GM23338 (cell line): ENCODE data around the gene ST8SIA1. TPM values are rescaled to one million over a fixed set of nuclear protein-coding genes. Genes with fewer than 3 reads are reported as not detected.

Experiments
- ATAC-seq: fragments of 200-7000 bp; cut with Tn5 transposase; 3 replicates; pipeline ENCODE4 v1.9.1; 2020
- DNase-seq: peaks from one replicate; pipeline ENCODE4 v3.0.0-alpha.2; 2015; ENCODE audit warnings: low spot score
- H2AFZ ChIP-seq: fragments of 200-600 bp; sonication (generic); 2 replicates; pipeline ENCODE4 v1.8.0; 2016; ENCODE audit warnings: antibody characterized with exemption, mild to moderate bottlenecking, moderate library complexity
- H3F3A ChIP-seq: fragments of 200-600 bp; sonication (generic); replicated peaks from 2 replicates; pipeline ENCODE4 v1.8.0; 2017; ENCODE audit warnings: antibody characterized with exemption, mixed run types, low read depth
- H3K27ac ChIP-seq: fragments of 200-600 bp; sonication (generic); 2 replicates; pipeline ENCODE4 v1.6.1; 2016; ENCODE audit warnings: low read depth
- H3K27me3 ChIP-seq: fragments of 200-600 bp; sonication (generic); 2 replicates; pipeline ENCODE4 v1.8.0; 2016; ENCODE audit warnings: mild to moderate bottlenecking, mixed run types, moderate library complexity; ENCODE audit not compliant: insufficient read depth
- H3K36me3 ChIP-seq: fragments of 200-600 bp; sonication (generic); 2 replicates; pipeline ENCODE4 v1.8.0; 2016; ENCODE audit warnings: mild to moderate bottlenecking; ENCODE audit not compliant: insufficient read depth
- H3K4me1 ChIP-seq: fragments of 200-600 bp; sonication (generic); 2 replicates; pipeline ENCODE4 v1.8.0; 2016; ENCODE audit warnings: mild to moderate bottlenecking, moderate library complexity; ENCODE audit not compliant: insufficient read depth
- H3K4me2 ChIP-seq: fragments of 200-600 bp; sonication (generic); 2 replicates; pipeline ENCODE4 v1.7.1; 2017; ENCODE audit warnings: mixed run types
- H3K4me3 ChIP-seq: fragments of 200-600 bp; sonication (generic); 2 replicates; pipeline ENCODE4 v1.6.1; 2016; ENCODE audit warnings: mixed run types
- H3K79me2 ChIP-seq: fragments of 200-600 bp; sonication (generic); replicated peaks from 2 replicates; pipeline ENCODE4 v1.8.0; 2017; ENCODE audit warnings: mild to moderate bottlenecking; ENCODE audit not compliant: insufficient read depth
- H3K9me2 ChIP-seq: fragments of 200-600 bp; sonication (generic); 2 replicates; pipeline ENCODE4 v1.8.0; 2017; ENCODE audit not compliant: insufficient read depth
- H4K20me1 ChIP-seq: fragments of 200-600 bp; sonication (generic); replicated peaks from 2 replicates; pipeline ENCODE4 v1.8.0; 2017; ENCODE audit warnings: mild to moderate bottlenecking; ENCODE audit not compliant: insufficient read depth
- H3K27ac Mint-ChIP-seq: 2 replicates; pipeline ENCODE4 v1.8.0; 2020; ENCODE audit warnings: inconsistent platforms, mild to moderate bottlenecking, moderate library complexity, mixed read lengths
- H3K27me3 Mint-ChIP-seq: 3 replicates; pipeline ENCODE4 v1.8.0; 2022; ENCODE audit warnings: low read depth, mild to moderate bottlenecking, moderate library complexity, mixed read lengths, inconsistent platforms; ENCODE audit not compliant: insufficient read depth, poor library complexity
- H3K36me3 Mint-ChIP-seq: 3 replicates; pipeline ENCODE4 v1.8.0; 2021; ENCODE audit warnings: low read depth, mild to moderate bottlenecking, inconsistent platforms, moderate library complexity, mixed read lengths
- H3K4me1 Mint-ChIP-seq: 3 replicates; pipeline ENCODE4 v1.8.0; 2020; ENCODE audit warnings: mild to moderate bottlenecking, inconsistent platforms, mixed read lengths
- H3K4me3 Mint-ChIP-seq: 3 replicates; pipeline ENCODE4 v1.8.0; 2021; ENCODE audit warnings: moderate library complexity, mild to moderate bottlenecking, inconsistent platforms, mixed read lengths
- H3K9me3 Mint-ChIP-seq: 3 replicates; pipeline ENCODE4 v1.8.0; 2020; ENCODE audit warnings: moderate library complexity, mild to moderate bottlenecking, inconsistent platforms, mixed read lengths
- CREB1 ChIP-seq: fragments of 250-450 bp; sonication (Bioruptor Pico); IDR thresholded peaks from 2 replicates; pipeline ENCODE4 v1.5.0; 2020; ENCODE audit warnings: low read depth, mild to moderate bottlenecking, moderate library complexity
- ETS1 ChIP-seq: IDR thresholded peaks from 2 replicates; pipeline ENCODE4 v1.6.1; 2016; ENCODE audit warnings: antibody characterized with exemption
- EZH2phosphoT487 ChIP-seq: fragments of 200-600 bp; sonication (generic); IDR thresholded peaks from one replicate; pipeline ENCODE4 v1.8.1; 2018; ENCODE audit warnings: antibody characterized with exemption; ENCODE audit not compliant: unreplicated experiment
- JUNB ChIP-seq: IDR thresholded peaks from one replicate; pipeline ENCODE4 v1.6.1; 2016; ENCODE audit warnings: antibody characterized with exemption; ENCODE audit not compliant: unreplicated experiment
- NANOG ChIP-seq: IDR thresholded peaks from 2 replicates; pipeline ENCODE4 v1.6.1; 2016; ENCODE audit warnings: antibody characterized with exemption, borderline replicate concordance
- POLR2AphosphoS5 ChIP-seq: IDR thresholded peaks from 2 replicates; pipeline ENCODE4 v1.6.1; 2016; ENCODE audit warnings: antibody characterized with exemption, low read depth
- STAT1 ChIP-seq: IDR thresholded peaks from one replicate; pipeline ENCODE4 v1.6.1; 2016; ENCODE audit warnings: antibody characterized with exemption; ENCODE audit not compliant: unreplicated experiment
- ZNF114 ChIP-seq: fragments of 250-450 bp; sonication (Bioruptor Pico); IDR thresholded peaks from 2 replicates; pipeline ENCODE4 v1.5.0; 2020; ENCODE audit warnings: mild to moderate bottlenecking, moderate library complexity
- ZNF331 ChIP-seq: fragments of 250-450 bp; sonication (Bioruptor Pico); IDR thresholded peaks from 2 replicates; pipeline ENCODE4 v1.5.0; 2020; ENCODE audit warnings: low read depth, mild to moderate bottlenecking, moderate library complexity
- ZNF462 ChIP-seq: fragments of 250-450 bp; sonication (Bioruptor Pico); IDR thresholded peaks from 2 replicates; pipeline ENCODE4 v1.5.0; 2020; ENCODE audit warnings: mild to moderate bottlenecking, moderate library complexity
- polyA plus RNA-seq: library from polyadenylated mRNA; unstranded; fragments of >200 nt; fragmentation: Nextera tagmentation; extraction: Ambion mirVana; gene quantifications from 2 replicates; pipeline ENCODE4 v1.2.1, GENCODE V29; 2016
- total RNA-seq: library from RNA; depleted of rRNA; stranded (reverse); fragments of >200 nt; shearing (Covaris generic); gene quantifications from 2 replicates; pipeline ENCODE4 v1.2.3, GENCODE V29; 2014
- TF ChIP-seq, protein P1 (sequence below): IDR thresholded peaks from one replicate; pipeline ENCODE4 v1.6.1; 2018; ENCODE audit warnings: antibody characterized with exemption; ENCODE audit not compliant: unreplicated experiment
- TF ChIP-seq, protein P2 (sequence below), 2 experiments: fragments of 200-600 bp in 1 of 2; sonication (generic) in 1 of 2; conservative IDR thresholded peaks; 2 replicates each; pipeline versions ENCODE4 v1.5.1 to v1.6.1; 2016 to 2017; ENCODE audit warnings: antibody characterized with exemption in 2 of 2, low read depth in 2 of 2, mild to moderate bottlenecking in 2 of 2, moderate library complexity in 1 of 2

The ST8SIA1 gene
- total and polyA plus RNA-seq, 2 experiments from 2014 or later = 2.5 to 5.1 TPM

- TF ChIP-seq ZNF462 (CRISPR knock-in tag) (no peak), POLR2AphosphoS5 (no peak), ZNF331 (CRISPR knock-in tag) (no peak), NANOG (no peak), ZNF114 (CRISPR knock-in tag) (no peak)
- TF ChIP-seq, protein P1, sequence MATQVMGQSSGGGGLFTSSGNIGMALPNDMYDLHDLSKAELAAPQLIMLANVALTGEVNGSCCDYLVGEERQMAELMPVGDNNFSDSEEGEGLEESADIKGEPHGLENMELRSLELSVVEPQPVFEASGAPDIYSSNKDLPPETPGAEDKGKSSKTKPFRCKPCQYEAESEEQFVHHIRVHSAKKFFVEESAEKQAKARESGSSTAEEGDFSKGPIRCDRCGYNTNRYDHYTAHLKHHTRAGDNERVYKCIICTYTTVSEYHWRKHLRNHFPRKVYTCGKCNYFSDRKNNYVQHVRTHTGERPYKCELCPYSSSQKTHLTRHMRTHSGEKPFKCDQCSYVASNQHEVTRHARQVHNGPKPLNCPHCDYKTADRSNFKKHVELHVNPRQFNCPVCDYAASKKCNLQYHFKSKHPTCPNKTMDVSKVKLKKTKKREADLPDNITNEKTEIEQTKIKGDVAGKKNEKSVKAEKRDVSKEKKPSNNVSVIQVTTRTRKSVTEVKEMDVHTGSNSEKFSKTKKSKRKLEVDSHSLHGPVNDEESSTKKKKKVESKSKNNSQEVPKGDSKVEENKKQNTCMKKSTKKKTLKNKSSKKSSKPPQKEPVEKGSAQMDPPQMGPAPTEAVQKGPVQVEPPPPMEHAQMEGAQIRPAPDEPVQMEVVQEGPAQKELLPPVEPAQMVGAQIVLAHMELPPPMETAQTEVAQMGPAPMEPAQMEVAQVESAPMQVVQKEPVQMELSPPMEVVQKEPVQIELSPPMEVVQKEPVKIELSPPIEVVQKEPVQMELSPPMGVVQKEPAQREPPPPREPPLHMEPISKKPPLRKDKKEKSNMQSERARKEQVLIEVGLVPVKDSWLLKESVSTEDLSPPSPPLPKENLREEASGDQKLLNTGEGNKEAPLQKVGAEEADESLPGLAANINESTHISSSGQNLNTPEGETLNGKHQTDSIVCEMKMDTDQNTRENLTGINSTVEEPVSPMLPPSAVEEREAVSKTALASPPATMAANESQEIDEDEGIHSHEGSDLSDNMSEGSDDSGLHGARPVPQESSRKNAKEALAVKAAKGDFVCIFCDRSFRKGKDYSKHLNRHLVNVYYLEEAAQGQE = no peak
Measured at GRCh38 chr12:22310709-22311108, 23.8 kb downstream of the ST8SIA1 start (continued).

- no peak for ATAC-seq
- Histone ChIP-seq H4K20me1 (no peaks in the 10 kb centered on the region), H3K4me3 (no peak overlapping the region), H3K27me3 (no peaks in the 10 kb centered on the region), H3K4me2 (no peak overlapping the region), H3K9me2 (peaks cover 8% of the 10 kb centered on the region), H3K36me3 (no peaks in the 10 kb centered on the region), H2AFZ (no peak overlapping the region), H3K27ac (no peak overlapping the region), H3K4me1 (no peaks in the 10 kb centered on the region), H3K79me2 (no peaks in the 10 kb centered on the region), H3F3A (no peaks in the 10 kb centered on the region)
- H3K9me3 Mint-ChIP-seq = no peaks in the 10 kb centered on the region; the same call in 2 of the 3 replicates
- no peak overlapping the region for H3K27ac Mint-ChIP-seq
- no peak for DNase-seq
- peaks cover 3% of the 10 kb centered on the region; the same call in 1 of the 3 replicates for H3K36me3 Mint-ChIP-seq
- H3K4me3 Mint-ChIP-seq = no peak overlapping the region
- peaks cover under 1% of the 10 kb centered on the region; the same call in 1 of the 3 replicates for H3K4me1 Mint-ChIP-seq
- no peaks in the 10 kb centered on the region for H3K27me3 Mint-ChIP-seq
- TF ChIP-seq EZH2phosphoT487 (no peak), NANOG (no peak), CREB1 (CRISPR knock-in tag) (no peak), STAT1 (no peak), ETS1 (no peak), JUNB (no peak)
- TF ChIP-seq, protein P2, sequence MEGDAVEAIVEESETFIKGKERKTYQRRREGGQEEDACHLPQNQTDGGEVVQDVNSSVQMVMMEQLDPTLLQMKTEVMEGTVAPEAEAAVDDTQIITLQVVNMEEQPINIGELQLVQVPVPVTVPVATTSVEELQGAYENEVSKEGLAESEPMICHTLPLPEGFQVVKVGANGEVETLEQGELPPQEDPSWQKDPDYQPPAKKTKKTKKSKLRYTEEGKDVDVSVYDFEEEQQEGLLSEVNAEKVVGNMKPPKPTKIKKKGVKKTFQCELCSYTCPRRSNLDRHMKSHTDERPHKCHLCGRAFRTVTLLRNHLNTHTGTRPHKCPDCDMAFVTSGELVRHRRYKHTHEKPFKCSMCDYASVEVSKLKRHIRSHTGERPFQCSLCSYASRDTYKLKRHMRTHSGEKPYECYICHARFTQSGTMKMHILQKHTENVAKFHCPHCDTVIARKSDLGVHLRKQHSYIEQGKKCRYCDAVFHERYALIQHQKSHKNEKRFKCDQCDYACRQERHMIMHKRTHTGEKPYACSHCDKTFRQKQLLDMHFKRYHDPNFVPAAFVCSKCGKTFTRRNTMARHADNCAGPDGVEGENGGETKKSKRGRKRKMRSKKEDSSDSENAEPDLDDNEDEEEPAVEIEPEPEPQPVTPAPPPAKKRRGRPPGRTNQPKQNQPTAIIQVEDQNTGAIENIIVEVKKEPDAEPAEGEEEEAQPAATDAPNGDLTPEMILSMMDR (conservative IDR thresholded peaks at IDR 0.05; ENCODE audit: low read depth in 2 of 2) = no peak
Measured at GRCh38 chr12:22310275-22310674, 24.2 kb downstream of the ST8SIA1 start.
